Vagina (tissue), 2 donors: ENCODE measurements around the gene WDR81. TPM values are rescaled to one million over a fixed set of nuclear protein-coding genes. Genes with fewer than 3 reads are reported as not detected.

ENCODE experiments used
- DNase-seq, 2 donors: peaks; one replicate each; pipeline ENCODE4 v3.0.0-alpha.2; 2017; ENCODE audit errors: extremely low spot score in 2 of 2
- H3K27ac ChIP-seq: fragments of 200-600 bp; sonication (generic); one replicate; pipeline ENCODE4 v1.5.1; 2019
- H3K27me3 ChIP-seq: fragments of 200-600 bp; sonication (generic); one replicate; pipeline ENCODE4 v1.5.1; 2019
- H3K36me3 ChIP-seq, 2 donors: fragments of 200-600 bp; sonication (generic); one replicate each; pipeline ENCODE4 v1.5.1; 2017 to 2019
- H3K4me1 ChIP-seq: fragments of 200-600 bp; sonication (generic); one replicate; pipeline ENCODE4 v1.5.1; 2019
- H3K4me3 ChIP-seq, 2 donors: fragments of 200-600 bp; sonication (generic); 1 replicate in 1 of 2; 2 replicates in 1 of 2; pipeline ENCODE4 v1.5.1; 2016 to 2019
- H3K9me3 ChIP-seq: fragments of 200-600 bp; sonication (generic); one replicate; pipeline ENCODE4 v1.5.1; 2019
- CTCF ChIP-seq, 3 experiments: fragments of 450-650 bp in 2 of 3; fragments of 200-600 bp in 1 of 3; sonication (generic) in 1 of 3; IDR thresholded peaks; one replicate each; pipeline ENCODE4 v1.5.1; 2017 to 2019; ENCODE audit warnings: antibody characterized with exemption in 3 of 3, mild to moderate bottlenecking in 2 of 3, moderate library complexity in 2 of 3
- POLR2A ChIP-seq, 2 donors: fragments of 450-650 bp; IDR thresholded peaks; one replicate each; pipeline ENCODE4 v1.6.1; 2017; ENCODE audit warnings: antibody characterized with exemption in 2 of 2, mild to moderate bottlenecking in 2 of 2, moderate library complexity in 2 of 2
- POLR2AphosphoS5 ChIP-seq, 2 donors: sonication (generic); formaldehyde crosslinking; IDR thresholded peaks; one replicate each; pipeline ENCODE4 v1.9.0; 2017; ENCODE audit warnings: antibody characterized with exemption in 2 of 2, mild to moderate bottlenecking in 2 of 2, low read depth in 1 of 2; ENCODE audit not compliant: insufficient read depth in 1 of 2
- intact Hi-C: fragments of 100-400 bp; cut with DNase I; formaldehyde crosslinking; loops from one replicate; pipeline ENCODE4 v1.15.1; 2023
- total RNA-seq: library from RNA; depleted of rRNA; stranded (reverse); fragments of >200 nt; gene quantifications from one replicate; pipeline ENCODE4 v1.2.3, GENCODE V29; 2016

Gene WDR81
- total RNA-seq, 1 donor from 2014 or later: 57.2 TPM

- intact Hi-C loops: no loop called here
- Histone ChIP-seq H3K9me3 (no peaks in the 10 kb centered on the region), H3K36me3 (no peaks in the 10 kb centered on the region), H3K4me3 (no peak overlapping the region), H3K4me1 (peaks cover 20% of the 10 kb centered on the region), H3K27me3 (no peaks in the 10 kb centered on the region), H3K27ac (peak overlapping the region; percentile 77)
- TF ChIP-seq CTCF (IDR thresholded peaks at IDR 0.05) (no peak), POLR2A (IDR thresholded peaks at IDR 0.05) (no peak), POLR2AphosphoS5 (IDR thresholded peaks at IDR 0.05; ENCODE audit: insufficient read depth in 1 of 2, low read depth in 1 of 2) (peak; percentile 80 to 95)
- no peak for DNase-seq
Measured at GRCh38 chr17:1746975-1747543, 22.6 kb downstream of the WDR81 start.

- no peaks in the 10 kb centered on the region for H3K9me3 ChIP-seq
- H3K27ac ChIP-seq: no peak overlapping the region
- H3K4me3 ChIP-seq: no peak overlapping the region
- H3K36me3 ChIP-seq: no peaks in the 10 kb centered on the region
- peaks cover 52% of the 10 kb centered on the region for H3K4me1 ChIP-seq
- intact Hi-C loops: no loop called here
- no peaks in the 10 kb centered on the region for H3K27me3 ChIP-seq
- DNase-seq: no peak
- TF ChIP-seq POLR2AphosphoS5 (IDR thresholded peaks at IDR 0.05; ENCODE audit: insufficient read depth in 1 of 2, low read depth in 1 of 2) (no peak), POLR2A (IDR thresholded peaks at IDR 0.05) (no peak), CTCF (IDR thresholded peaks at IDR 0.05) (no peak)
Measured at GRCh38 chr17:1750628-1751027, 26.1 kb downstream of the WDR81 start.

DNA sequence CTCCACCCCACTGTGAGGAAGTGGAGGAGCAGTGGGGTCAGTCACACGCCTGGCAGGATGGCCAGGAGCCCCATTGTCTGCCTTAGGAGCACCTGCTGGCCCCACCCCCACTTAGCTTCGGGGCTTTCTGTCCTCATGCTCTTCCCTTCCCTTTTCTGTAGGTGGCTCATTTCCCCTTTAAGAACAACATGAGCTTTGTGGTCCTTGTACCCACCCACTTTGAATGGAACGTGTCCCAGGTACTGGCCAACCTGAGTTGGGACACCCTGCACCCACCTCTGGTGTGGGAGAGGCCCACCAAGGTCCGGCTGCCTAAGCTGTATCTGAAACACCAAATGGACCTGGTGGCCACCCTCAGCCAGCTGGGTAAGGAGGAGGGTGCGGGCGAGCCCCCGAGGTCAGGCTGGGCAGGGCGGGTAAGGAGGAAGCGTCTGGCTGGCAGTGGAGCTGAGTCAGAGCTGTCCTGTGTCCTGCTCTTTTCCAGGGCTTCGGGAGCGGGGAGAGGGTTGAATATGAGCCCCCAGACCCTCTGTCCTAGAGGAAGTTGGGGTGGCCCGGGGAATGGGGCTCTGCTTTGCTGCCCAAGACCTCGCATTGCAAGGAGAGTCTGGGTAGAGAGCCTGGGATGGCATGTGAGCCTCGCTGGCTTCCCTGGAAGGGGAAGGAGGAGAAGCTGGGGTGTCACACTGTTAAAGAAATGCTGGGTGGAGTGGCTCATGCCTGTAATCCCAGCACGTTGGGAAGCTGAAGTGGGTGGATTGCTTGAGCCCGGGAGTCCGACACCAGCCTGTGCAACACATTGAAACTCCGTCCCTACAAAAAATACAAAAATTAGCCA lies 28.1 kb downstream of the WDR81 start:
- H3K27ac ChIP-seq: peak overlapping the region; percentile 53
- H3K9me3 ChIP-seq: no peaks in the 10 kb centered on the region
- H3K4me3 ChIP-seq: peak overlapping the region in 1 of 2 donors; percentile 15
- peaks cover 38% of the 10 kb centered on the region for H3K4me1 ChIP-seq
- no peak for DNase-seq
- intact Hi-C loops: no loop called here
- H3K27me3 ChIP-seq: no peaks in the 10 kb centered on the region
- TF ChIP-seq CTCF (IDR thresholded peaks at IDR 0.05) (no peak), POLR2A (IDR thresholded peaks at IDR 0.05) (no peak), POLR2AphosphoS5 (IDR thresholded peaks at IDR 0.05; ENCODE audit: insufficient read depth in 1 of 2, low read depth in 1 of 2) (peak; percentile 47 to 59)
- no peaks in the 10 kb centered on the region for H3K36me3 ChIP-seq

DNA sequence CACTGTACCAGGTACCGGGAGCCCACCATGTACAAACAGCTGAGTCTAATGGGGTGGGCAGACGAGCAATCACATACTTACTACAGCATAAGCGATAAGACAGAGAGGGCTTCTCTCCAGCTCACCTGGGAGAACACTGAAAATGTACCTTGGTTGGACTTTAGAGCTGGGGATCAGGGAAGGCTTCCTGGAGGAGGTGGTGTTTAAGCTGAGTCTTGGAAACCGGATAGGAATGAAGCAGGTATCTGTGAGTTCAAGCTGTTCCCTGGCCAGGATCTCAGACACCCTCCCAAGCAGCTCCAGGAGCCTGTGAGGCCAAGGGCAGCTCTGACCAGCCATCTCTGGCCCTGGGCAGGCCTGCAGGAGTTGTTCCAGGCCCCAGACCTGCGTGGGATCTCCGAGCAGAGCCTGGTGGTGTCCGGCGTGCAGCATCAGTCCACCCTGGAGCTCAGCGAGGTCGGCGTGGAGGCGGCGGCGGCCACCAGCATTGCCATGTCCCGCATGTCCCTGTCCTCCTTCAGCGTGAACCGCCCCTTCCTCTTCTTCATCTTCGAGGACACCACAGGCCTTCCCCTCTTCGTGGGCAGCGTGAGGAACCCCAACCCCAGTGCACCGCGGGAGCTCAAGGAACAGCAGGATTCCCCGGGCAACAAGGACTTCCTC lies 29.4 kb downstream of the WDR81 start:
- Histone ChIP-seq H3K4me3 (no peak overlapping the region), H3K27ac (no peak overlapping the region), H3K4me1 (peaks cover 38% of the 10 kb centered on the region), H3K27me3 (no peaks in the 10 kb centered on the region), H3K36me3 (no peaks in the 10 kb centered on the region), H3K9me3 (no peaks in the 10 kb centered on the region)
- intact Hi-C loops: no loop called here
- no peak for DNase-seq
- no peak for TF ChIP-seq POLR2A (IDR thresholded peaks at IDR 0.05)
- no peak for TF ChIP-seq POLR2AphosphoS5 (IDR thresholded peaks at IDR 0.05; ENCODE audit: insufficient read depth in 1 of 2, low read depth in 1 of 2)
- TF ChIP-seq CTCF (IDR thresholded peaks at IDR 0.05): no peak
